Fibroblast of lung (primary cell): Measurements from ENCODE around the gene FLACC1. TPM values are rescaled to one million over a fixed set of nuclear protein-coding genes. Genes with fewer than 3 reads are reported as not detected.
A peak's percentile ranks its signal among the peaks of the same experiment; 100 is the strongest.

Experiments used
- DNase-seq, 2 donors: peaks; one replicate each; pipeline versions ENCODE4 v3.0.0 to v3.0.0-alpha.2; 2010; ENCODE audit warnings: low read depth in 2 of 2
- H2AFZ ChIP-seq: 2 replicates; pipeline ENCODE4 v1.5.1; 2012; ENCODE audit warnings: low read length, control low read depth, inconsistent platforms
- H3K27ac ChIP-seq: 2 replicates; pipeline ENCODE4 v1.5.1; 2011; ENCODE audit warnings: low read length, control low read depth; ENCODE audit not compliant: insufficient read depth
- H3K27me3 ChIP-seq: 2 replicates; pipeline ENCODE4 v1.5.1; 2011; ENCODE audit warnings: mild to moderate bottlenecking, low read length; ENCODE audit not compliant: control insufficient read depth, insufficient read depth
- H3K36me3 ChIP-seq: 2 replicates; pipeline ENCODE4 v1.5.1; 2011; ENCODE audit warnings: low read length; ENCODE audit not compliant: control insufficient read depth, insufficient read depth
- H3K4me1 ChIP-seq: 2 replicates; pipeline ENCODE4 v1.5.1; 2011; ENCODE audit warnings: low read length; ENCODE audit not compliant: control insufficient read depth, insufficient read depth; ENCODE audit errors: extremely low read depth
- H3K4me2 ChIP-seq: 2 replicates; pipeline ENCODE4 v1.5.1; 2011; ENCODE audit warnings: low read length, control low read depth; ENCODE audit not compliant: insufficient read depth; ENCODE audit errors: extremely low read depth
- H3K4me3 ChIP-seq, 4 experiments: fragments of 200-600 bp in 1 of 4; sonication (generic) in 1 of 4; replicated peaks in 1 of 4; 2 replicates each; pipeline ENCODE4 v1.5.1; 2011 to 2016; ENCODE audit warnings: low read length in 4 of 4, low read depth in 3 of 4, mild to moderate bottlenecking in 3 of 4, control low read depth in 2 of 4, inconsistent platforms in 1 of 4, mixed read lengths in 1 of 4; ENCODE audit not compliant: insufficient read depth in 1 of 4; ENCODE audit errors: control extremely low read depth in 1 of 4
- H3K79me2 ChIP-seq: 2 replicates; pipeline ENCODE4 v1.5.1; 2012; ENCODE audit warnings: mild to moderate bottlenecking, low read length, inconsistent platforms; ENCODE audit not compliant: control insufficient read depth, insufficient read depth
- H3K9ac ChIP-seq: 2 replicates; pipeline ENCODE4 v1.5.1; 2011; ENCODE audit warnings: mild to moderate bottlenecking, low read length, control low read depth; ENCODE audit not compliant: insufficient read depth
- H3K9me3 ChIP-seq: 2 replicates; pipeline ENCODE4 v1.5.1; 2012; ENCODE audit warnings: low read depth, low read length; ENCODE audit not compliant: control insufficient read depth, insufficient read depth
- H4K20me1 ChIP-seq: 2 replicates; pipeline ENCODE4 v1.5.1; 2011; ENCODE audit warnings: low read length; ENCODE audit not compliant: control insufficient read depth, insufficient read depth; ENCODE audit errors: extremely low read depth
- EZH2 ChIP-seq: IDR thresholded peaks from 2 replicates; pipeline ENCODE4 v1.5.1; 2012; ENCODE audit warnings: low read length, control low read depth, mild to moderate bottlenecking; ENCODE audit errors: missing control alignments
- polyA plus RNA-seq, 2 donors: library from polyadenylated mRNA; depleted of rRNA in 1 of 2; stranded (reverse) in 1 of 2; unstranded in 1 of 2; fragments of >200 nt; gene quantifications; 2 replicates each; pipeline ENCODE4 v1.2.1, GENCODE V29; 2011 to 2012; ENCODE audit warnings: missing spikeins in 1 of 2
- total RNA-seq: library from RNA; depleted of rRNA; stranded (reverse); fragments of >200 nt; gene quantifications from 2 replicates; pipeline ENCODE4 v1.2.1, GENCODE V29; 2014
- TF ChIP-seq, protein P1 (sequence below), 2 donors: IDR thresholded peaks in 1 of 2; conservative IDR thresholded peaks in 1 of 2; 1 replicate in 1 of 2; 2 replicates in 1 of 2; pipeline ENCODE4 v1.5.1; 2011 to 2012; ENCODE audit warnings: low read length in 2 of 2, control low read depth in 1 of 2, inconsistent platforms in 1 of 2, low read depth in 1 of 2, mild to moderate bottlenecking in 1 of 2

FLACC1 gene
- total and polyA plus RNA-seq, 2 donors (not counting 1 experiment from before 2014, with no cell fraction given): 0.56 to 1.3 TPM

DNA sequence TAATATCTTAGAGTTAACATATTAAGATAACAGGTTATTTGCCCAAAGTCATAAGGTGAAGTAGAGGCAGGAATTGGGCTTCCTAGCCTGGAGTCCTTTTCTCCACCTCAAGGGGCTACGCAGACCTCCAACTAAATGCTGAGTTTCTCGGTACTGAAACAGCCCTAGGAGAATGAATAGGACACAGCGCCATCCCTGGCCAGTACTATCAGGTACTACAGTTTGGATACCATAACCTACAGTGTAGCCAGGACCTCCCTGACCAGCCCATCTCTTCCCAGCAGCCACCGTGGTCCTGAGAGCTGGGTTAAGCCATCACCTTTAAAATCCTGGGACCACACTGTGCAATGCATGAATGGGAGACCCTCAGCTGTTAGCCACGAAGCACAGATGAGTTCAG is 81.2 kb downstream of the FLACC1 start:
- no peak for DNase-seq

DNA sequence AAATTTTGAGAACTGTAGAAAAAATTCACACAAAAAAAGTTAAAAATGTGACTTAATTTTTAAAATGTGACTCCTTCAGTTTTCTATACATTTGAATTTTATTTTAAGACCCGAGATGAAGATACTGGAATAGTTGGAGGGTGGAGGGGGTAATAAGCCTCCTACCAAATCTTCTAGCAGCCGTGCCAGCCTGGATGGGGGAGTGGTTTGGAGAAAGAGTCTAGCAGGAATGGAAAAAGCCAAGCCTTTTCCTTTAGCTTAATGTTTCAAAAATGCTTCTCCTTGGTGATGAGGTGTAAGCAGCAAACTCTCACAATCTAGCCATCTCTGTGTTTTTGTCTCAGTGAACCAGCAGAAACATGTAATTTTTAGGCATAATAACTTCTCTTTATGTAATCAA is 82.1 kb downstream of the FLACC1 start:
- H3K4me3 ChIP-seq: no peak overlapping the region
- H3K79me2 ChIP-seq: no peaks in the 10 kb centered on the region
- H3K9ac ChIP-seq: no peak overlapping the region
- DNase-seq: no peak
- no peaks in the 10 kb centered on the region for H3K4me1 ChIP-seq
- H2AFZ ChIP-seq: no peak overlapping the region
- no peaks in the 10 kb centered on the region for H3K27me3 ChIP-seq
- TF ChIP-seq, protein P1, sequence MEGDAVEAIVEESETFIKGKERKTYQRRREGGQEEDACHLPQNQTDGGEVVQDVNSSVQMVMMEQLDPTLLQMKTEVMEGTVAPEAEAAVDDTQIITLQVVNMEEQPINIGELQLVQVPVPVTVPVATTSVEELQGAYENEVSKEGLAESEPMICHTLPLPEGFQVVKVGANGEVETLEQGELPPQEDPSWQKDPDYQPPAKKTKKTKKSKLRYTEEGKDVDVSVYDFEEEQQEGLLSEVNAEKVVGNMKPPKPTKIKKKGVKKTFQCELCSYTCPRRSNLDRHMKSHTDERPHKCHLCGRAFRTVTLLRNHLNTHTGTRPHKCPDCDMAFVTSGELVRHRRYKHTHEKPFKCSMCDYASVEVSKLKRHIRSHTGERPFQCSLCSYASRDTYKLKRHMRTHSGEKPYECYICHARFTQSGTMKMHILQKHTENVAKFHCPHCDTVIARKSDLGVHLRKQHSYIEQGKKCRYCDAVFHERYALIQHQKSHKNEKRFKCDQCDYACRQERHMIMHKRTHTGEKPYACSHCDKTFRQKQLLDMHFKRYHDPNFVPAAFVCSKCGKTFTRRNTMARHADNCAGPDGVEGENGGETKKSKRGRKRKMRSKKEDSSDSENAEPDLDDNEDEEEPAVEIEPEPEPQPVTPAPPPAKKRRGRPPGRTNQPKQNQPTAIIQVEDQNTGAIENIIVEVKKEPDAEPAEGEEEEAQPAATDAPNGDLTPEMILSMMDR (conservative IDR thresholded peaks at IDR 0.05 in 1 of 2, IDR thresholded peaks at IDR 0.05 in 1 of 2; ENCODE audit: low read depth in 1 of 2, low read length in 2 of 2): no peak
- no peak for TF ChIP-seq EZH2
- no peak overlapping the region for H3K4me2 ChIP-seq
- H3K36me3 ChIP-seq: peaks cover 12% of the 10 kb centered on the region
- H3K9me3 ChIP-seq: no peaks in the 10 kb centered on the region
- H4K20me1 ChIP-seq: no peaks in the 10 kb centered on the region
- no peak overlapping the region for H3K27ac ChIP-seq

More for the DNA sequence above, 81.2 kb downstream of the FLACC1 start:
- Histone ChIP-seq H3K79me2 (no peaks in the 10 kb centered on the region), H3K4me3 (no peak overlapping the region), H3K9me3 (no peaks in the 10 kb centered on the region), H2AFZ (no peak overlapping the region), H3K27me3 (no peaks in the 10 kb centered on the region), H4K20me1 (no peaks in the 10 kb centered on the region), H3K36me3 (peaks cover 10% of the 10 kb centered on the region), H3K4me1 (no peaks in the 10 kb centered on the region), H3K9ac (no peak overlapping the region), H3K4me2 (no peak overlapping the region), H3K27ac (no peak overlapping the region)
- no peak for TF ChIP-seq EZH2
- TF ChIP-seq, protein P1 (conservative IDR thresholded peaks at IDR 0.05 in 1 of 2, IDR thresholded peaks at IDR 0.05 in 1 of 2; ENCODE audit: low read depth in 1 of 2, low read length in 2 of 2): peak in 1 of 2 donors; percentile 12

DNA sequence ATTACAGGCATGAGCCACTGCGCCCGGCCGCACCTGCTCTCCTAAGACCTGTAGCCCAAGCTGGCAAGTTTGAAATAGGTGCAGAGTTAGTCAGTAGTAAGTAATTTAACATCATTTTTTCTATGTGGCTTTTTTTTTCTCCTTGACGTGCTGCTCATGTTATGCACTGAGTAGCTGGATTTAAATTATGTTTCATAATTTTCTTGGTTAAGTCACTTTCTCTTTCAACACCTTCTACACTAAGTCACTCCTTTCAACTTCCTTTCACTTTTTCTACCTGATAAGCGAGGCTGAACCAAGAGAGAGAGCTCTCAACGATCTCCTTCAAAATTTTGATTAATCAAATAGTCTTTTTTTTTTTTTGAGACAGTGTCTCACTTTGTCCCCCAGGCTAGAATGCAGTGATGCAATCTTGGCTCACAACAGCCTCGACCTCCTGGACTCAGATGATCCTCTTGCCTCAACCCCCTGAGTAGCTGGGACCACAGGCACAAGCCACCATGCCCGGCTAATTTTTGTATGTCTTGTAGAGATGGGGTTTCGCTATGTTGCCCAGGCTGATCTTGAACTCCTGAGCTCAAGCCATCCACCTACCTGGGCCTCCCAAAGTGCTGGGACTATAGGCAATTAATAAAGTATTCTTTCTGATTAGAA is 83.7 kb downstream of the FLACC1 start:
- H3K4me2 ChIP-seq: no peak overlapping the region
- H4K20me1 ChIP-seq: no peaks in the 10 kb centered on the region
- TF ChIP-seq, protein P1 (conservative IDR thresholded peaks at IDR 0.05 in 1 of 2, IDR thresholded peaks at IDR 0.05 in 1 of 2; ENCODE audit: low read depth in 1 of 2, low read length in 2 of 2): no peak
- TF ChIP-seq EZH2: no peak
- no peaks in the 10 kb centered on the region for H3K4me1 ChIP-seq
- no peak overlapping the region for H3K9ac ChIP-seq
- H3K27me3 ChIP-seq: no peaks in the 10 kb centered on the region
- DNase-seq: no peak
- no peaks in the 10 kb centered on the region for H3K79me2 ChIP-seq
- H3K9me3 ChIP-seq: no peaks in the 10 kb centered on the region
- no peak overlapping the region for H3K27ac ChIP-seq
- no peak overlapping the region for H2AFZ ChIP-seq
- no peak overlapping the region for H3K4me3 ChIP-seq
- H3K36me3 ChIP-seq: peaks cover 11% of the 10 kb centered on the region
